Heart left ventricle (tissue), 13 donors: ENCODE measurements around the gene C1orf105.

Experiments used
- POLR2A ChIP-seq, 2 donors: fragments of 450-650 bp; IDR thresholded peaks; one replicate each; pipeline ENCODE4 v1.6.1; 2017; ENCODE audit warnings: antibody characterized with exemption in 2 of 2, mild to moderate bottlenecking in 2 of 2, moderate library complexity in 2 of 2
- TF ChIP-seq, protein P1 (sequence below), 12 donors: fragments of 200-600 bp; sonication (generic) in 4 of 12; IDR thresholded peaks; one replicate each; pipeline versions ENCODE4 v1.5.0 to v1.8.0; 2018 to 2022; ENCODE audit warnings: antibody characterized with exemption in 12 of 12, mild to moderate bottlenecking in 5 of 12
- donor health status: ischemic (EF 13 %, LVEDD 7.1; RV severe dilation, severe dysfunction).
- donor health status: DM: no; HTN: yes; CAD: no.
- donor health status: DM: no; HTN: no; CAD: no.
- donor health status: ischemic (EF 25% LVEDD 6.9; RV normal size, moderate dysfunction).
- donor health status: ischemic (EF 25% LVEDD 5.7; RV mildly dilated, moderate dysfunction).
- donor health status: ischemic (EF 35%, LVEDD 5.7; RV mildly dilated, moderate dysfunction).
- donor health status: nonischemic (EF 11% LVEDD 7.7; RV severe dilation, severe dysfunction).
- donor health status: DM: yes; HTN: yes; CAD: no.
- donor health status: PGD.
- donor health status: ischemic (EF 29% LVEDD 5.4; RV normal size, mild dysfunction).
- donor health status: nonischemic (EF 23%, LVEDD 6.1; RV moderate dilation, normal function).

- TF ChIP-seq, protein P1, sequence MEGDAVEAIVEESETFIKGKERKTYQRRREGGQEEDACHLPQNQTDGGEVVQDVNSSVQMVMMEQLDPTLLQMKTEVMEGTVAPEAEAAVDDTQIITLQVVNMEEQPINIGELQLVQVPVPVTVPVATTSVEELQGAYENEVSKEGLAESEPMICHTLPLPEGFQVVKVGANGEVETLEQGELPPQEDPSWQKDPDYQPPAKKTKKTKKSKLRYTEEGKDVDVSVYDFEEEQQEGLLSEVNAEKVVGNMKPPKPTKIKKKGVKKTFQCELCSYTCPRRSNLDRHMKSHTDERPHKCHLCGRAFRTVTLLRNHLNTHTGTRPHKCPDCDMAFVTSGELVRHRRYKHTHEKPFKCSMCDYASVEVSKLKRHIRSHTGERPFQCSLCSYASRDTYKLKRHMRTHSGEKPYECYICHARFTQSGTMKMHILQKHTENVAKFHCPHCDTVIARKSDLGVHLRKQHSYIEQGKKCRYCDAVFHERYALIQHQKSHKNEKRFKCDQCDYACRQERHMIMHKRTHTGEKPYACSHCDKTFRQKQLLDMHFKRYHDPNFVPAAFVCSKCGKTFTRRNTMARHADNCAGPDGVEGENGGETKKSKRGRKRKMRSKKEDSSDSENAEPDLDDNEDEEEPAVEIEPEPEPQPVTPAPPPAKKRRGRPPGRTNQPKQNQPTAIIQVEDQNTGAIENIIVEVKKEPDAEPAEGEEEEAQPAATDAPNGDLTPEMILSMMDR (IDR thresholded peaks at IDR 0.05), result no peak
- no peak for TF ChIP-seq POLR2A (IDR thresholded peaks at IDR 0.05)
Observed at GRCh38 chr1:172482044-172482443, 61.6 kb downstream of the C1orf105 start.
